ENCODE results near the gene NCEH1.
A peak's percentile ranks its signal among the peaks of the same experiment; 100 is the strongest.

The NCEH1 gene

GRCh38 chr3:172622916-172623700 lies 87.8 kb downstream of the NCEH1 start:
- Histone ChIP-seq H3K4me1 (ENCODE audit: insufficient read depth, poor library complexity, severe bottlenecking) (peaks cover 29% of the 10 kb centered on the region), H3K9me3 (ENCODE audit: severe bottlenecking) (no peaks in the 10 kb centered on the region), H3K27ac (ENCODE audit: poor library complexity, severe bottlenecking) (peak overlapping the region; percentile 36), H3K36me3 (ENCODE audit: low read depth) (no peaks in the 10 kb centered on the region), H3K4me3 (ENCODE audit: severe bottlenecking) (no peak overlapping the region), H3K27me3 (ENCODE audit: insufficient read depth, poor library complexity, severe bottlenecking) (no peaks in the 10 kb centered on the region)
- DNase-seq (ENCODE audit: low spot score) (no peak), ATAC-seq (ENCODE audit: low read depth) (peak; percentile 69)
- TF ChIP-seq CTCF (IDR thresholded peaks at IDR 0.05; ENCODE audit: poor library complexity, severe bottlenecking), result peak; percentile 96

DNA sequence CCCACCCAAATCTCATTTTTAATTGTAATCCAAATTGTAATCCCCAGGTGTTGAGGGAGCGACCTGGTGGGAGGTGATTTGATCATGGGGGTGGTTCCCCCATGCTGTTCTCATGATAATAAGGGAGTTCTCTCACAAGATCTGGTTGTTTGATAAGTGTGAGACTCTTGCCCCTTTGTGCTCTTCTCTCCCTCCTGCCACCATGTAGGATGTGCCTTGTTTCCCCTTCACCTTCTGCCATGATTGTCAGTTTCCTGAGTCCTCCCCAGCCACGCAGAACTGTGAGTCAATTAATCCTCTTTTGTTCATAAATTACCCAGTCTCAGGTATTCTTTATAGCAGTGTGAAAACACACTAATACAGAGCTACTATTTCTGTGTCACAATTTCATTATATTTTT lies 88.7 kb downstream of the NCEH1 start:
- DNase-seq (ENCODE audit: low spot score) (no peak), ATAC-seq (ENCODE audit: low read depth) (no peak)
- Histone ChIP-seq H3K36me3 (ENCODE audit: low read depth) (no peaks in the 10 kb centered on the region), H3K27ac (ENCODE audit: poor library complexity, severe bottlenecking) (no peak overlapping the region), H3K4me1 (ENCODE audit: insufficient read depth, poor library complexity, severe bottlenecking) (peaks cover 29% of the 10 kb centered on the region), H3K9me3 (ENCODE audit: severe bottlenecking) (no peaks in the 10 kb centered on the region), H3K27me3 (ENCODE audit: insufficient read depth, poor library complexity, severe bottlenecking) (no peaks in the 10 kb centered on the region), H3K4me3 (ENCODE audit: severe bottlenecking) (no peak overlapping the region)
- TF ChIP-seq CTCF (IDR thresholded peaks at IDR 0.05; ENCODE audit: poor library complexity, severe bottlenecking), result no peak

DNA sequence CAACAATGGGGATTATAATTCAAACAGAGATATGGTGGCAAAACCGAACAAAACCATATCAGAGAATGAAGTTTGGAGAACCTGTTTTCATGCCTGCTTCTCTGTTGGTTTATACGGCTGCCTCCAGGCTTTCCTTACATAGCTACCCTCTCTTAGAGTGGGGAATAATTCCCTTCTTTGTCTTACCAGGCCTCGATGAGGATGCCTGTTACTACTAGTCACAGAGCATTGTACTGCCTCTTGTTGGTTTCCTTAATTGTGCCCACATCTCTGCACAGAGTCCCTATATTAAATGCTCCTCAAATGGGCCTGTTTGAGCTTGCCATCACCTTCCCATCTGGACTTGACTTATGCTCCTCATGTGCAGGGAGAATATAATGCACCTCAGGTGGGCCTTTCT lies 92.9 kb downstream of the NCEH1 start:
- peaks cover 4% of the 10 kb centered on the region for H3K4me1 ChIP-seq (ENCODE audit: insufficient read depth, poor library complexity, severe bottlenecking)
- ATAC-seq (ENCODE audit: low read depth), result no peak
- no peaks in the 10 kb centered on the region for H3K36me3 ChIP-seq (ENCODE audit: low read depth)
- DNase-seq (ENCODE audit: low spot score), result no peak
- no peak overlapping the region for H3K4me3 ChIP-seq (ENCODE audit: severe bottlenecking)
- H3K27ac ChIP-seq (ENCODE audit: poor library complexity, severe bottlenecking), result no peak overlapping the region
- TF ChIP-seq CTCF (IDR thresholded peaks at IDR 0.05; ENCODE audit: poor library complexity, severe bottlenecking), result no peak
- no peaks in the 10 kb centered on the region for H3K27me3 ChIP-seq (ENCODE audit: insufficient read depth, poor library complexity, severe bottlenecking)
- no peaks in the 10 kb centered on the region for H3K9me3 ChIP-seq (ENCODE audit: severe bottlenecking)

DNA sequence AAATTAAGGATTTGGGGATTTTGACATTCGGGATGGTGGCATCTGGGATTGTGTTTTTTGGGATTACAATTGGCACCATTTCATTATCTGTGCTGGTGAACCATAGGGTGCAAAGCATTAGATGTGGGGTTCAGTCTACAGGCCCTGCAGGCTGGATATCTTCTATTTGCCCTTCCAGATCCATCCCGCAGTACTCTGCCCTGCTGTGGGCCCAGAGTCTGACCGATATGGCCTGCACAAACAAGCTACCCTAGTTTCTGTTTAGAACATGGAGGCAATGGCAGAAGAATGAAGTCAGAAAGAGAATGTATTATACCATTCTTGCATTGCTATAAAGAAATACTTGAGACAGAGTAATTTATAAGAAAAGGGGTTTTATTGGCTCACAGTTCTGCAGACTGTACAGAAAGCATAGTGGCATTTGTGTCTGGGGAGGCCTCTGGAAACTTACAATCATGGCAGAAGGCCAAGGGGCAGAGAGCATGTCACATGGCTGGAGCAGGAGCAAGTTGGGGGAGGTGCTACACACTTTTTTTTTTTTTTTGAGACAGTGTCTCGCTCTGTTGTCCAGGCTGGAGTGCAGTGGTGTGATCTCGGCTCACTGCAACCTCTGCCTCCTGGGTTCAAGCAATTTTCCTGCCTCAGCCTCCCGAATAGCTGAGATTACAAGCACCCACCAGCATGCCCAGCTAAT lies 93.7 kb downstream of the NCEH1 start:
- Histone ChIP-seq H3K4me1 (ENCODE audit: insufficient read depth, poor library complexity, severe bottlenecking) (no peaks in the 10 kb centered on the region), H3K4me3 (ENCODE audit: severe bottlenecking) (no peak overlapping the region), H3K27me3 (ENCODE audit: insufficient read depth, poor library complexity, severe bottlenecking) (no peaks in the 10 kb centered on the region), H3K9me3 (ENCODE audit: severe bottlenecking) (no peaks in the 10 kb centered on the region), H3K27ac (ENCODE audit: poor library complexity, severe bottlenecking) (no peak overlapping the region), H3K36me3 (ENCODE audit: low read depth) (no peaks in the 10 kb centered on the region)
- no peak for TF ChIP-seq CTCF (IDR thresholded peaks at IDR 0.05; ENCODE audit: poor library complexity, severe bottlenecking)
- DNase-seq (ENCODE audit: low spot score) (no peak), ATAC-seq (ENCODE audit: low read depth) (no peak)

DNA sequence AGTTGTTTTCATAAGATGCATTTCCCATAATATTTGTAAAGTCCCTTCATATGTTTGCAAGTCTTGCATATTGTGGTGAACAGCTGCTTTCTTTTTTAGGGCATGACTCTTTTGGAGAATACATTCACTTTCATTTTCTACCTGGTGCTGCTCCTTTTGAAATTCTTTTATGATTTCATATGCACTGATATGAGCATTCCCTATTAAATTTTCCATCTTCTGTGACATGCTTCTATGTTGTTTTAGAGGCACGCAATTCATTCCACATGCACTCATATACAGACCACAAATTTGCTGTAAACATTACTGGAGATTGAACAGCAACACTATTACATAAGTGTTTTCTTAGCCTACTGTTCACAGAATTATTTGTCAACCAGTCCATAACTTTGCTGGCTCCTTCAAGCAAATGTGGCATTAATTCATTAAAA lies 94.8 kb downstream of the NCEH1 start:
- Histone ChIP-seq H3K27ac (ENCODE audit: poor library complexity, severe bottlenecking) (no peak overlapping the region), H3K9me3 (ENCODE audit: severe bottlenecking) (no peaks in the 10 kb centered on the region), H3K4me3 (ENCODE audit: severe bottlenecking) (no peak overlapping the region), H3K4me1 (ENCODE audit: insufficient read depth, poor library complexity, severe bottlenecking) (no peaks in the 10 kb centered on the region), H3K27me3 (ENCODE audit: insufficient read depth, poor library complexity, severe bottlenecking) (no peaks in the 10 kb centered on the region), H3K36me3 (ENCODE audit: low read depth) (no peaks in the 10 kb centered on the region)
- no peak for TF ChIP-seq CTCF (IDR thresholded peaks at IDR 0.05; ENCODE audit: poor library complexity, severe bottlenecking)
- no peak for ATAC-seq (ENCODE audit: low read depth)
- DNase-seq (ENCODE audit: low spot score), result no peak
